A549 (cell line): ENCODE measurements around the gene TAGLN3. TPM values are rescaled to one million over a fixed set of nuclear protein-coding genes. Genes with fewer than 3 reads are reported as not detected.

Source experiments
- ATAC-seq, 2 experiments: fragments of 200-7000 bp in 1 of 2; fragments of >200 bp in 1 of 2; cut with Nextera tagmentation in 1 of 2; cut with Tn5 transposase in 1 of 2; 3 replicates each; pipeline versions ENCODE4 v1.8.0 to v1.9.1; 2018 to 2020; ENCODE audit warnings: mild to moderate bottlenecking in 1 of 2, moderate library complexity in 1 of 2
- CTCF ChIA-PET: fragments of 300-600 bp; sonication (Branson Sonifier 250); formaldehyde crosslinking; extraction: SDS; loops from one replicate; lab custom pipeline; 2021; ENCODE audit warnings: antibody characterized with exemption, inconsistent platforms; lab: Yijun Ruan, JAX
- POLR2A ChIA-PET: fragments of 350-600 bp; formaldehyde crosslinking; extraction: SDS; loops from one replicate; lab custom pipeline; 2021; ENCODE audit warnings: antibody characterized with exemption, inconsistent platforms; lab: Yijun Ruan, JAX
- DNase-seq, 2 experiments: peaks; one replicate each; pipeline versions ENCODE4 v3.0.0 to v3.0.0-alpha.2; 2011 to 2016; ENCODE audit warnings: low read depth in 1 of 2, low spot score in 1 of 2
- FAIRE-seq: peaks from 2 replicates; lab custom pipeline; 2011; peaks lifted over from hg19 to GRCh38; lab: Jason Lieb, UNC
- H3K27ac ChIP-seq, 2 experiments: fragments of >200 bp; sonication (Bioruptor Twin); formaldehyde crosslinking; 3 replicates each; pipeline ENCODE4 v1.5.1; 2016 to 2017
- H3K4me1 ChIP-seq: fragments of >200 bp; sonication (Bioruptor Twin); formaldehyde crosslinking; 3 replicates; pipeline ENCODE4 v1.6.1; 2016
- H3K4me2 ChIP-seq: fragments of >200 bp; sonication (Bioruptor Twin); formaldehyde crosslinking; 3 replicates; pipeline ENCODE4 v1.6.1; 2016
- H3K4me3 ChIP-seq: fragments of >200 bp; sonication (Bioruptor Twin); formaldehyde crosslinking; 3 replicates; pipeline ENCODE4 v1.5.1; 2016
- H3K9me3 ChIP-seq: fragments of >200 bp; sonication (Bioruptor Twin); formaldehyde crosslinking; 3 replicates; pipeline ENCODE4 v1.6.1; 2016
- EHF ChIP-seq: fragments of 250-450 bp; sonication (Bioruptor Pico); IDR thresholded peaks from 2 replicates; pipeline ENCODE4 v1.5.0; 2020; ENCODE audit warnings: mild to moderate bottlenecking
- ESRRA ChIP-seq: fragments of 150-350 bp; IDR thresholded peaks from 2 replicates; pipeline ENCODE4 v1.6.1; 2014; ENCODE audit warnings: mild to moderate bottlenecking, low read length, borderline replicate concordance
- FOSB ChIP-seq: fragments of 250-450 bp; sonication (Bioruptor Pico); IDR thresholded peaks from 2 replicates; pipeline ENCODE4 v1.5.0; 2020; ENCODE audit warnings: mild to moderate bottlenecking, moderate library complexity
- FOXS1 ChIP-seq: fragments of 250-450 bp; sonication (Bioruptor Pico); IDR thresholded peaks from 2 replicates; pipeline ENCODE4 v1.5.0; 2020; ENCODE audit warnings: mild to moderate bottlenecking, moderate library complexity
- GATA3 ChIP-seq: IDR thresholded peaks from 2 replicates; pipeline ENCODE4 v1.6.1; 2012; ENCODE audit warnings: borderline replicate concordance
- HEYL ChIP-seq: fragments of 250-450 bp; sonication (Bioruptor Pico); IDR thresholded peaks from 2 replicates; pipeline ENCODE4 v1.8.0; 2021; ENCODE audit warnings: mild to moderate bottlenecking, moderate library complexity
- HOXB5 ChIP-seq: fragments of 250-450 bp; sonication (Bioruptor Pico); IDR thresholded peaks from 2 replicates; pipeline ENCODE4 v1.5.0; 2020; ENCODE audit warnings: mild to moderate bottlenecking, moderate library complexity
- JUN ChIP-seq, 2 experiments: fragments of >200 bp; sonication (Bioruptor Twin); formaldehyde crosslinking; IDR thresholded peaks; 2 replicates in 1 of 2; 3 replicates in 1 of 2; pipeline ENCODE4 v1.6.1; 2016 to 2017
- KDM5A ChIP-seq: fragments of 200-600 bp; sonication (generic); IDR thresholded peaks from 2 replicates; pipeline ENCODE4 v1.6.1; 2016; ENCODE audit warnings: antibody characterized with exemption, mild to moderate bottlenecking
- MYC ChIP-seq: IDR thresholded peaks from 2 replicates; pipeline ENCODE4 v1.6.1; 2012; ENCODE audit warnings: mild to moderate bottlenecking, inconsistent platforms, low read length, improper control_type of control experiment, borderline replicate concordance
- NR3C1 ChIP-seq: fragments of >200 bp; sonication (Bioruptor Twin); formaldehyde crosslinking; IDR thresholded peaks from 3 replicates; pipeline ENCODE4 v1.6.1; 2017
- RAD21 ChIP-seq, 2 experiments: fragments of >200 bp in 1 of 2; sonication (Bioruptor Twin) in 1 of 2; formaldehyde crosslinking in 1 of 2; IDR thresholded peaks in 1 of 2; conservative IDR thresholded peaks in 1 of 2; 2 replicates in 1 of 2; 3 replicates in 1 of 2; pipeline ENCODE4 v1.6.1; 2012 to 2018; ENCODE audit warnings: inconsistent platforms in 1 of 2
- RCOR1 ChIP-seq: fragments of 150-350 bp; IDR thresholded peaks from 2 replicates; pipeline ENCODE4 v1.6.1; 2014; ENCODE audit warnings: antibody characterized with exemption, low read length, low read depth
- RNF2 ChIP-seq: fragments of 200-600 bp; sonication (generic); IDR thresholded peaks from 2 replicates; pipeline ENCODE4 v1.6.1; 2016; ENCODE audit warnings: low read depth, mild to moderate bottlenecking, antibody characterized with exemption, moderate library complexity, borderline replicate concordance
- SMC3 ChIP-seq: fragments of >200 bp; sonication (Bioruptor Twin); formaldehyde crosslinking; IDR thresholded peaks from 3 replicates; pipeline ENCODE4 v1.6.1; 2018; ENCODE audit warnings: inconsistent platforms
- SREBF2 ChIP-seq: fragments of 450-650 bp; IDR thresholded peaks from 2 replicates; pipeline ENCODE4 v1.6.1; 2014; ENCODE audit warnings: mild to moderate bottlenecking, moderate library complexity
- TP53 ChIP-seq: fragments of 250-450 bp; sonication (Bioruptor Pico); IDR thresholded peaks from 2 replicates; pipeline ENCODE4 v1.5.0; 2021; ENCODE audit warnings: mild to moderate bottlenecking, moderate library complexity
- ZSCAN20 ChIP-seq: fragments of 250-450 bp; sonication (Bioruptor Pico); IDR thresholded peaks from 2 replicates; pipeline ENCODE4 v1.8.0; 2022; ENCODE audit warnings: mild to moderate bottlenecking, moderate library complexity
- whole genome bisulfite sequencing: methylation state at CpG from one replicate; pipeline ENCODE4 v1.1.6; 2017; ENCODE audit errors: missing lambda C conversion rate; 5-methylcytosine and 5-hydroxymethylcytosine counted together
- polyA plus RNA-seq, 4 experiments: library from polyadenylated mRNA; depleted of rRNA in 3 of 4; stranded (reverse); fragments of >200 nt; fragmentation: RNase III in 1 of 4; extraction: RNeasy Plus Mini Kit Qiagen cat#74134 plus additional on column Dnase treatment in 1 of 4; gene quantifications; 2 replicates in 3 of 4; 3 replicates in 1 of 4; pipeline ENCODE4 v1.2.3, GENCODE V29; 2011 to 2017
- TF ChIP-seq, protein P1 (sequence below): IDR thresholded peaks from 2 replicates; pipeline ENCODE4 v1.6.1; 2012; ENCODE audit warnings: low read depth, borderline replicate concordance
- TF ChIP-seq, protein P2 (sequence below): fragments of >200 bp; sonication (Bioruptor Twin); formaldehyde crosslinking; IDR thresholded peaks from 3 replicates; pipeline ENCODE4 v1.5.1; 2016
- TF ChIP-seq, protein P3 (sequence below): fragments of 250-450 bp; sonication (Bioruptor Pico); IDR thresholded peaks from 2 replicates; pipeline ENCODE4 v1.5.0; 2020; ENCODE audit warnings: low read depth, mild to moderate bottlenecking, moderate library complexity

TAGLN3 gene
- polyA plus RNA-seq, 2 of the 4 experiments (the other 2 are of a cell fraction) = not detected

GRCh38 chr3:112042842-112043280, 44.1 kb downstream of the TAGLN3 start:
- CTCF ChIA-PET = interaction anchor here (0.6 to 9.7 kb wide), 38 partner anchors 10 to 967 kb away, joined by 3 to 113 read pairs (median 4); partner anchors contain the start of genes ABHD10, TAGLN3 and TMPRSS7
- peak in 1 of 2 experiments; percentile 18 for DNase-seq
- POLR2A ChIA-PET = no interaction called here
- FAIRE-seq = no peak
- H3K27ac ChIP-seq = no peak overlapping the region
- TF ChIP-seq HEYL (CRISPR knock-in tag) (no peak), MYC (no peak), JUN (IDR thresholded peaks at IDR 0.05) (no peak), RCOR1 (no peak), TP53 (CRISPR knock-in tag) (no peak), ZSCAN20 (CRISPR knock-in tag) (no peak)
- 62% methylated on average over 6 of the region's 6 CpGs for WGBS
- H3K9me3 ChIP-seq = no peaks in the 10 kb centered on the region
- H3K4me1 ChIP-seq = peaks cover 14% of the 10 kb centered on the region; the same call in 1 of the 3 replicates
- H3K4me3 ChIP-seq = no peak overlapping the region
- no peak overlapping the region for H3K4me2 ChIP-seq
- ATAC-seq = peak; percentile 28 to 57; a peak in 4 of 6 replicates

DNA sequence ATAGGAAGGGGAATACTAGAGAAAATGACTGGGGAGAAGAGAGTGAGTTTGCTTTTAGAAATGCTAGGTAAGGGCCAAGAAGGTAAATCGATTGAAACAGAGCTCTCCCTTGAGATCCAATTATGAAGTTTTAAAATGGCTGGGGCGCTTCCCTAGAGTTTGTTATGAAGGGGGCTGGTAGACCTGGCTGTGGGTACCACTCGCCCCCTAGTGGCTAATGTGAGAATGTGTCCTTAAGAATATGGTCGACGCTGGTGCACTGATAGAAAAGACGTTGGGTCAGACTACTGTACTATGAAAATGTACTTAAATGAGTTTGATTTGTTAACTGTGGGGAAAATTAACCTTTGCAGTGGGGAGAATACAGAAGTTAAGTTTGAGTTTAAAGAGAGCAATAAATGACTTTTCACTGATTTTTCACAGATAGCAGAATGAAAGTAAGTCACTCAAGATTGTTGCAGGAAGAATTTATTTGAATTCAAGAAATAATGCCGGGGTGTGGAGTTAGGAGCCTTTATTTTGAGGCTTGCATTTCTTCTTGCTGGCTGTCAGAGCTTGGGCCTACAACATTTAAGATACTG, 45.0 kb downstream of the TAGLN3 start:
- Histone ChIP-seq H3K4me3 (no peak overlapping the region), H3K4me2 (peak overlapping the region; percentile 63), H3K4me1 (peaks cover 11% of the 10 kb centered on the region; the same call in 1 of the 3 replicates), H3K9me3 (no peaks in the 10 kb centered on the region), H3K27ac (no peak overlapping the region)
- TF ChIP-seq KDM5A (no peak), RNF2 (no peak), SREBF2 (no peak), RAD21 (conservative IDR thresholded peaks at IDR 0.05 in 1 of 2, IDR thresholded peaks at IDR 0.05 in 1 of 2) (peak; percentile 80 to 81), NR3C1 (no peak), FOXS1 (no peak), HOXB5 (CRISPR knock-in tag) (no peak), HEYL (CRISPR knock-in tag) (no peak), SMC3 (peak; percentile 79), FOSB (no peak), EHF (CRISPR knock-in tag) (no peak), GATA3 (no peak), ESRRA (no peak), JUN (IDR thresholded peaks at IDR 0.05) (no peak)
- TF ChIP-seq, protein P1, sequence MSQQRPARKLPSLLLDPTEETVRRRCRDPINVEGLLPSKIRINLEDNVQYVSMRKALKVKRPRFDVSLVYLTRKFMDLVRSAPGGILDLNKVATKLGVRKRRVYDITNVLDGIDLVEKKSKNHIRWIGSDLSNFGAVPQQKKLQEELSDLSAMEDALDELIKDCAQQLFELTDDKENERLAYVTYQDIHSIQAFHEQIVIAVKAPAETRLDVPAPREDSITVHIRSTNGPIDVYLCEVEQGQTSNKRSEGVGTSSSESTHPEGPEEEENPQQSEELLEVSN = no peak
- TF ChIP-seq, protein P2, sequence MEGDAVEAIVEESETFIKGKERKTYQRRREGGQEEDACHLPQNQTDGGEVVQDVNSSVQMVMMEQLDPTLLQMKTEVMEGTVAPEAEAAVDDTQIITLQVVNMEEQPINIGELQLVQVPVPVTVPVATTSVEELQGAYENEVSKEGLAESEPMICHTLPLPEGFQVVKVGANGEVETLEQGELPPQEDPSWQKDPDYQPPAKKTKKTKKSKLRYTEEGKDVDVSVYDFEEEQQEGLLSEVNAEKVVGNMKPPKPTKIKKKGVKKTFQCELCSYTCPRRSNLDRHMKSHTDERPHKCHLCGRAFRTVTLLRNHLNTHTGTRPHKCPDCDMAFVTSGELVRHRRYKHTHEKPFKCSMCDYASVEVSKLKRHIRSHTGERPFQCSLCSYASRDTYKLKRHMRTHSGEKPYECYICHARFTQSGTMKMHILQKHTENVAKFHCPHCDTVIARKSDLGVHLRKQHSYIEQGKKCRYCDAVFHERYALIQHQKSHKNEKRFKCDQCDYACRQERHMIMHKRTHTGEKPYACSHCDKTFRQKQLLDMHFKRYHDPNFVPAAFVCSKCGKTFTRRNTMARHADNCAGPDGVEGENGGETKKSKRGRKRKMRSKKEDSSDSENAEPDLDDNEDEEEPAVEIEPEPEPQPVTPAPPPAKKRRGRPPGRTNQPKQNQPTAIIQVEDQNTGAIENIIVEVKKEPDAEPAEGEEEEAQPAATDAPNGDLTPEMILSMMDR = peak; percentile 92
- TF ChIP-seq, protein P3, sequence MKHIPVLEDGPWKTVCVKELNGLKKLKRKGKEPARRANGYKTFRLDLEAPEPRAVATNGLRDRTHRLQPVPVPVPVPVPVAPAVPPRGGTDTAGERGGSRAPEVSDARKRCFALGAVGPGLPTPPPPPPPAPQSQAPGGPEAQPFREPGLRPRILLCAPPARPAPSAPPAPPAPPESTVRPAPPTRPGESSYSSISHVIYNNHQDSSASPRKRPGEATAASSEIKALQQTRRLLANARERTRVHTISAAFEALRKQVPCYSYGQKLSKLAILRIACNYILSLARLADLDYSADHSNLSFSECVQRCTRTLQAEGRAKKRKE (CRISPR knock-in tag) = no peak
- FAIRE-seq = no peak
- WGBS = 3% methylated on average over 7 of the region's 7 CpGs
- DNase-seq = peak; percentile 73 to 82
- CTCF ChIA-PET = interaction anchor here (0.6 to 9.7 kb wide), 41 partner anchors 10 to 967 kb away, joined by 3 to 113 read pairs (median 4); partner anchors contain the start of genes ABHD10, TAGLN3 and TMPRSS7
- POLR2A ChIA-PET = no interaction called here
- peak; percentile 96 to 99 for ATAC-seq
